NCI-H2196 treated with DMSO at 0.1 percent for 48 hours (cell line): ENCODE measurements around the gene SCNM1.
A peak's percentile ranks its signal among the peaks of the same experiment; 100 is the strongest.
"Not testable (repeated sequence)": the region's sequence is repeated elsewhere in the genome, so short reads cannot be mapped to it uniquely, and the experiment has no call there.

Source experiments
- DNase-seq: peaks from one replicate; lab custom pipeline; 2025; ENCODE audit not compliant: unreplicated experiment; lab: John Stamatoyannopoulos, UW

The SCNM1 gene

DNA sequence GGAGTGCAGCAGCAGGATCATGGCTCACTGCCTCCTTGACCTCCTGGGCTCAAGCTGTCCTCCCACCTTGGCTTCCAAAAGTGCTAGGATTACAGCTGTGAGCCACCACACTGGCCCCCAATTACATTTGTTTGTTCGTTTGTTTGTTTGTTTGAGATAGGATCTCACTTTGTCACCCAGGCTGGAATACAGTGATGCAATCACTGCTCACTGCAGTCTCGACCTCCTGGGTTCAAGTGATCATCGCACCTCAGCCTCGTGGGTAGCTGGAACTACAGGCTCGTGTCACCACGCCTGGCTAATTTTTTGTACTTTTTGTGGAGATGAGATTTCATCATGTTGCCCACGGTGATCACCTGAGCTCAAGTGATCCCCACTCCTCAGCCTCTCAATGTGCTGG is 26.1 kb downstream of the SCNM1 start:
- DNase-seq: no peak

DNA sequence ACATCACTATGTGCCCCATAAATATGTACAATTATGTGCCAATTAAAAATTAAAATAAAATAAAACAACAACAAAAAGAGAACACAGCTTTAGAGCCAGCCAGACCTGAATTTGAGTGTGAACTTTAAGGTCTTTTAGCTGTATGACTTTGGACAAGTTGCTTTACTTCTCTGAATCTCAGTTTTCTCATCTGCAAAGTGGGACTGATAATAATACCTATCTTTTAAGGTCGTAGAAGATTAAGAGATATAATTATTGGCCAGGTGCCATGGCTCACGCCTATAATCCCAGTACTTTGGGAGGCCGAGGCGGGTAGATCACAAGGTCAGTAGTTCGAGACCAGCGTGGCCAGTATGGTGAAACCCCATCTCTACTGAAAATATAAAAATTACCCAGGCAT is 27.4 kb downstream of the SCNM1 start:
- no peak for DNase-seq

DNA sequence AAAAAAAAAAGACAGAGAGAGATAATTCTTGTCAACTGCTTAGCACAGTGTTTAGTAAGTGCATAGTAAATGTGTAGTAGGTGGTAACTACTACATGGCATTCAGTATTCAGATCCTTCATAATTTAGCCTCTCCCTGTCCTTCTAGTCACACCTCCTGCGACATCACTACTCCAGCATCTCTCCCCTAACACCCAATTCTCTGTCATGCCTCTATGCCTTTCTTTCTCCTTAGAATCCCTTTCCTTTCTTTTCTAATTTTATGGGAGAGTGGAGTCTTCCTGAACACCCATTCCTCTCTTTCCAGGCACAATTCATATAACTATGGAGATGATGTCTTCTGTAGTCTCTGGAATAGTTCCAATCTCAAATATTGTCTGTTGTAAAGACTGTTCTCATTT is 27.9 kb downstream of the SCNM1 start:
- DNase-seq: no peak

DNA sequence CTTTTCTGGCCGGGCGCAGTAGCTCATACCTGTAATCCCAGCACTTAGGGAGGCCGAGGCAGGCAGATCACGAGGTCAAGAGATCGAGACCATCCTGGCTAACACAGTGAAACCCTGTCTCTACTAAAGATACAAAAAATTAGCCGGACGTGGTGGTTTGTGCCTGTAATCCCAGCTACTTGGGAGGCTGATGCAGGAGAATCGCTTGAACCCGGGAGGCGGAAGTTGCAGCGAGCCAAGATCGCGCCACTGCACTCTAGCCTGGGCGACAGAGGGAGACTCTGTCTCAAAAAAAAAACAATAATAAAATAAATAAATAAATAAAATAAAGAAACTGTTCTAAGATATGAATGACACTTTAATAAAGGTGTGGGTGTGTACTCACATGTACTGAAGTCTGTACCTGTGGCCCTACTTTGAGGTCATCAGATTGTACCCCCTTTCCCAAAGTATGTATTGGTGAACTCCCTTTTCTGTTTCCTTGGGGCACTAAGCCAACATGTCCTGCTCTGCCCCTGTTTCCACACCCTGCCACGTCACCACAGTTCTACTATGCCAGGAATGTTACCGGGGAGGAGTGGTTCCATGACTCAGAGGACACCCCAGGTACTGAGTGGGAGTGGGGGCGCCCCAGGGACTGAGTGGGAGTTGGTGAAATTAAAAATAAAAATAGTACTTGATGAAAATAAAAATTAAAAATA is 29.1 kb downstream of the SCNM1 start:
- DNase-seq: not testable (repeated sequence)

DNA sequence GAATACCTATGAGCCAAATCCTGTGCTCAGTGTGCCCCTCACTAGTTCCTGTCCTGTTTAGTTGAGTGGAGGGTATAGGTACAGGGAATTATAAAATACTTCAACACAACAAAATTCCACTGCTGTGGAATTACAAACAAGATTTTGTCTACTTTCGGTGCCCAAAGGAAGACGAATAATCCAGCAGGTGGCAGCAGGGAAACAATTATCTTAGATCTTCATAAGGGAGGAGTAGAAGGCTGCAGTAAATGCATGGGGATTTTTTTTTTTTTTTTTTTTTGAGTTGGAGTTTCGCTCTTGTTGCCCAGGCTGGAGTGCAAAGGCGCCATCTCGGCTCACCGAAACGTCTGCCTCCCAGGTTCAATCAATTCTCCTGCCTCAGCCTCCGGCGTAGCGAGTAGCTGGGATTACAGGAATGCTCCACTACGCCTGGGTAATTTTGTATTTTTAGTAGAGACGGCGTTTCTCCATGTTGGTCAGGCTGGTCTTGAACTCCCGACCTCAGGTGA is 30.4 kb downstream of the SCNM1 start:
- peak; percentile 65 for DNase-seq

DNA sequence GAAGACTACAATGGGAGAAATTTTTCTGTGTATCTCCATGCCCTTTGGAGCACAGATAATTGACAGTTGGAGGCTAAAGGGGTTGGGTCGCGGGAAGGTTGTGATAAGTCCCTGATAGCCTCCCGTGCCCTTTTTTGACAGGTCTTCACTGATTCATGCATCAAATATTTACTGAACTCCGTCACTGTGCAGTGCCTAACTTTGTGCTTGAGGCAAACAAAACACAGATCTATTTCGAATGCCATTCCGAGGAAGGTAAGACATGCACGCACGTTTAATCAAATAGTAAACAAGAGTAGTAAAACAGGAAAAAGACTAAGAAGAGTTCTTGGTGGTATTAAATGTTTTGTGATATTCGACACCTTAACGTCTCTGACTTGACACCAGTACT is 31.9 kb downstream of the SCNM1 start:
- DNase-seq: no peak

DNA sequence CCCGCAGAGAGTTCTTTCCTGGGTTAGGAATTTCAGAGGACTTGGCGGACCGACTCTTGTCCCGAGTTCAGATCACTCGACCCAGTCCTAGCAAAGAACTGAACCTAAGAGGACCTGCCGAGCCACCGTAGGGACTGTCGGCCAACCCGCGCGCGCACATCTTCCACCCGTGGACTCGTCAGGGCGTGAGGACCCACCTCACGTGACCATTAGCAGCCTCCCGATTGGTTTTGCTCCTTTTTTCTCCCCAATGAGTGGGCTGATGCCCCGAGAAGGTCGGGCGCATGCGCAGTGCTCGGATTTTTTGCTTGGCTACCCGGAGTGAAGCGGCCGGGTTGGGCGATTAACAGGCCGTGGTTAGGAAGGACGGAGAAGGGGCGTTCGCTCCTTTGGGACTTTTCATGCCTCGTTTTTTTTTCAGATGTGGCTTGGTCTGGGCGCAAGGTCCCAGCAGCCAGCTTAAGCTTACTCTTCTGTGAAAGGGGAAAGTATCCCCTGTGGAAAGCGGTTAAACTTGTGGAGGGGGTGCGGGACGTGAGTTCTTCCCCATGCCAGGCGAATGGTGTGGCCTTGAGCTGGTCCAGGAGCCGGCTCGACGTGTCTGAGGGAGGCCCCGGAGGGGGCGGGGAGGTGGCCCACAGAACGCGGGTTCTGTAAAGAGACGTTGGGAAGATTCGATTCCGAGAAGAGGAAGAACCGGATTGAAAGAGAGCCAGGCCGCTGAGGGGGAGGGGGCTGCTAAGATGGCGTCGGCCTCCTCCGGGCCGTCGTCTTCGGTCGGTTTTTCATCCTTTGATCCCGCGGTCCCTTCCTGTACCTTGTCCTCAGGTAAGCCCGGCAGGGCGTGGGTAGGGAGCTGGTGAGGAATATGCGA is 32.5 kb downstream of the SCNM1 start, which contains the start of gene PIP5K1A:
Gene PIP5K1A (plus strand): TSS at position 299 of the 874 bp plus-strand sequence. CDS start 445 bp downstream, at position 744.
- DNase-seq: peak; percentile 96

DNA sequence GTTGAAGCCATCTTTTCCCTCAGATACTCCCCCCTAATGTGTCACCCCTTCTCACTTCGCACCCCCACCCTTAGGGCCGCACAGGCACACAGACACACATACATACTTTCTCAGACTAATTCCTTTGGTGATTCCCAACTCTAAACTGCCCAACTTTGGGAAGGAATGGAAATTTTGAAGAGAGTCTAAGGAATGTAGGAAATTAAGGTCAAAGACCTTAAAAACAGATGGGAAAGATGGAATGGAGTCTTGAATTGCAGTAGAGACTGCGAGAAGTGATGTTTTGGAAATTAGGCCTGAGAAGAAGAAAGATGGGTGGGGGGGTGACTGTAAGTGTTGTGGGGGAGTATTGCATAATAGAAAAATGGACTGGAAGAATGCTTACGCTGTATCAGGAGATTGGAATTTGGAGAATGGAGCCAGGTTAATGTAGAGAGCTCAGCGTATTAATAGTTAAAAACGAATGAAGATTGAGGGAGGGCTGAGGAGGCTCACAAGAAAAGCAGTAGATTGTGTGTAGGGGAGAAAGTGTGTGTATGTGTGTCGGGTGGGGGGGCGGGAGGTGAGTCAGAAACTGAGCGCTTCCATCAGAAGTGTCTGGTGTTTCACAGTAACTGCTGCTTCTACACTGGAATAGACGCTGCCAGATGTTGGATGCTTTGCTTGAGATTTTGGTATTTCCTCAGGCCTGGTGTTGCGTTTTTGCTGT is 34.1 kb downstream of the SCNM1 start:
- DNase-seq: no peak

DNA sequence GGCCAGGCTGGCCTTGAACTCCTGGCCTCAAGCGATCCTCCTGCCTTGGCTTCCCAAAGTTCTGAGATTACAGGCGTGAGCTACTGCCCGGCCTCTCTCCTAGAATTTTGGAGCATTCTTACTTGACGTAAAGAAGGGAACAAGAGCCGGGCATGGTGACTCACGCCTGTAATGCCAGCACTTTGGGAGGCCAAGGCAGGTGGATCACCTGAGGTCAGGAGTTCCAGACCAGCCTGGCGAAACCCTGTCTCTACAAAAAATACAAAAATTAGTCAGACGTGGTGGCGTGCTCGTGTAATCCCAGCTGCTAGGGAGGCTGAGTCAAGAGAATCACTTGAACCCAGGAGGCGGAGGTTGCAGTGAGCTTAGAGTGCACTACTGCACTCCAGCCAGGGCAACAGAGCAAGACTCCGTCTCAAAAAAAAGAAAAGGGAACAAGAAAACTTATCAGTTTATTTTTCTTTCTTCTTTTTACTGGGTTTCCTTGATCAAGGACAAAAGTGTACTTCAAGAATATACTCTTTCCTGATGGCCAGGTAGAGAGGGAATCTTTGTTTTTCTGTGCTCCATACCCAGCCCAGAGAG is 39.5 kb downstream of the SCNM1 start:
- DNase-seq: not testable (repeated sequence)

DNA sequence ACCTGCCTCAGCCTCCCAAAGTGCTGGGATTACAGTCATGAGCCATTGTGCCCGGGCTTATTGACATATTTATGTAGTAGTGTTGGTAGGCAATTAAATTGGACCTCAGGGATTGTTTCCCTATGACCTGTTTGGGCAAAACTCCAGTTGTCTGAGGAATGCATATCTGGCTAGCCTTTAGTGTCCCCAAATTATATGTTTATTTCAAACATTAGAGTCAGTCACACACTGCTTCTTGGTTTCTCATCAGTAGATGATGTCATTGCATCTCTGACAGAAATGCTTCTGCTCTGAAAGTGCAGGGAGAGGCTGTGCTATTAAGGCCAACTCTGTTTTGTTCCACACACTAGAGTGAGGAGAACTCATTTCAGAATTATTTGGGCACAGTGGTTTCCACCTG is 44.9 kb downstream of the SCNM1 start:
- no peak for DNase-seq

DNA sequence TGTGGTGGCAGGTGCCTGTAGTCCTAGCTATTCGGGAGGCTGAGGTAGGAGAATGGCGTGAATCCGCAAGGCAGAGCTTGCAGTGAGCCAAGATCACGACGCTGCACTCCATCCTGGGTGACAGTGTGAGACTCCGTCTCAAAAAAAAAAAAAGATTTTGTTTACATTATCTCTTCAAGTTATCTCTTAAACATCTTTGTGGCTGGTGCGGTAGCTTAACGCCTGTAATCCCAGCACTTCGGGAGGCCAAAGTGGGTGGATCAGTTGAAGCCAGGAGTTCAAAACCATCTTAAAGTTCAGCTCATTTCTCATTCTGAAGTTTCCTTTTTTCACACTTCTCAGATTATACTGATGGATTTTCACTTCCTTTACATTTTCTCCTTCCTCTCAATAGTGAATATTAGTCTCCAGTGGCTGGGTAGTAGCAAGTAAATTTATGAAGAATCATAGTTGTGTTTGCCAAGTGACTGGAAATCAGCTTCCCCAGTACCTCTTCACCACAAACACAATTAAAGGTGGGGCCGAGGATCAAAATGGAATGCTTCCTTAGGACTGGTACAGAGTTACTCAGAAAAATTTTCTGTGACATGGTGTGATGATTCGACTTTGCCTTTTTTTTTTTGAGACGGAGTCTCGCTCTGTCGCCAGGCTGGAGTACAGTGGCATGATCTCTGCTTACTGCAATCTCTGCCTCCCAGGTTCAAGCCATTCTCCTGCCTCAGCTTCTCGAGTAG is 46.2 kb downstream of the SCNM1 start:
- DNase-seq: no peak

DNA sequence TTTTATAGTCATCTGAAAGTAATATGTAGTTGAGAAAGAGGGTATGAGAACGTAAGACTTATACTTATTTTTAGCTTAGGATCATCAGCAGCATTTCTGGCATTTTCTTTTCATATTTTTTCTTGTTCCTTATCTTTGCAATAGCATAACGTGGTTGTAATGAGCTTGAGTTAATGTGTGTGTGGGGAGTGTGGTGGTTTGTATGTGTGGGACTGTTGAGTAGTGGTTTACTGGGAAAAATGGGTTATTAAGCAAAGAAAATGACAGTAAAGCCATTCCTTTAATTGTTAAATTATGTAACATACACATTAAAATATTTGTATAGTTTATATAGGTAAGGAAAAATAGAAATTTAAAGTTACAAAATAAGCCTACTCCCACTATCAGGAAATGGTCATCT is 47.6 kb downstream of the SCNM1 start:
- no peak for DNase-seq
